Measurements from ENCODE around the gene DNAJB6.

The DNAJB6 gene

DNA sequence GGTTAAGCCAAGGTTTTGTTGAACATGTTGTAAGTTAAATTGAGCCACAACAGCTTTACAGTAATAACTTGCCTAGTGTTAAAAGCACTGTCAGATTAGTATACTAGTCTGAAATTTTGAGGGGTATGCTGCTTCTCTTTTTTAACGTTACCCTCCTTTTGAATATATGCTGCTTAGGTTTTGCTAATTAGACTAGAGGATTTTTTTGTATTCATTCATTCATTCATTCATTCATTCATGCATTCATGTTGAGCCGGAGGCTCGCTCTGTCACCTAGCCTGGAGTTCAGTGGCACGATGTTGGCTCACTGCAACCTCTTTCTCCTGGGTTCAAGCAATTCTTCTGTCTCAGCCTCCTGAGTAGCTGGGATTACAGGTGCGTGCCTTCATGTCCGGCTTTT lies 24.7 kb downstream of the DNAJB6 start:
- Histone ChIP-seq H3K9me3 (ENCODE audit: control insufficient read depth in 5 of 5, low read length in 5 of 5) (no peaks in the 10 kb centered on the region), H3K36me3 (ENCODE audit: control insufficient read depth in 5 of 5, insufficient read depth in 5 of 5, low read length in 5 of 5) (peaks cover 6 to 76% (median 52%) of the 10 kb centered on the region in 5 donors), H3K4me1 (ENCODE audit: control insufficient read depth in 5 of 5, insufficient read depth in 5 of 5, low read length in 5 of 5) (peaks cover 2 to 30% (median 17%) of the 10 kb centered on the region in 5 donors), H3K27ac (ENCODE audit: low read depth, low read length) (no peak overlapping the region), H3K4me3 (ENCODE audit: low read depth in 1 of 5, low read length in 5 of 5) (no peak overlapping the region), H3K9ac (ENCODE audit: low read length in 5 of 5) (no peak overlapping the region), H3K27me3 (ENCODE audit: control insufficient read depth in 5 of 5, insufficient read depth in 4 of 5, low read length in 5 of 5) (no peaks in the 10 kb centered on the region)

DNA sequence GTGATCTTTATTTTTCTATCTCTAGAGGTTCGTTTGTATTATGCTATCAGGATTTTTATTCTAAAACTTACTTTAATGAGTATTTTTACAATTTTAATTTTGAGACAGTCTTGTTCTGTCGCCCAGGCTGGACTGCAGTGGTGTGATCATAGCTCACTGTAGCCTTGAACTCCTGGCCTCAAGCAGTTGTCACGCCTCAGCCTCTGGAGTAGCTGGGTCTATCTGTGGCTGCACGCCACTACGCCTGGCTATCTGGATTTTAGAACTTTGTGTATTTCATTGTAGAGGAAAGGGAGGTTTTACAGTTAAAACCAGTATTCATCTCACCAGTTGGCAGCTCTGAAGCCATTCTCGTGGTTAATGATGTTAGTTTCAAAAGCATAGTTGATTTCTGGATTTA lies 25.9 kb downstream of the DNAJB6 start:
- no peaks in the 10 kb centered on the region for H3K9me3 ChIP-seq (ENCODE audit: control insufficient read depth in 5 of 5, low read length in 5 of 5)
- H3K4me3 ChIP-seq (ENCODE audit: low read depth in 1 of 5, low read length in 5 of 5) = no peak overlapping the region
- H3K27me3 ChIP-seq (ENCODE audit: control insufficient read depth in 5 of 5, insufficient read depth in 4 of 5, low read length in 5 of 5) = no peaks in the 10 kb centered on the region
- H3K9ac ChIP-seq (ENCODE audit: low read length in 5 of 5) = no peak overlapping the region
- H3K36me3 ChIP-seq (ENCODE audit: control insufficient read depth in 5 of 5, insufficient read depth in 5 of 5, low read length in 5 of 5) = peaks cover 6 to 87% (median 63%) of the 10 kb centered on the region in 5 donors
- H3K27ac ChIP-seq (ENCODE audit: low read depth, low read length) = no peak overlapping the region
- H3K4me1 ChIP-seq (ENCODE audit: control insufficient read depth in 5 of 5, insufficient read depth in 5 of 5, low read length in 5 of 5) = peaks cover 4 to 25% (median 17%) of the 10 kb centered on the region in 5 donors

GRCh38 chr7:157366722-157367121 lies 29.9 kb downstream of the DNAJB6 start:
- no peaks in the 10 kb centered on the region for H3K9me3 ChIP-seq (ENCODE audit: control insufficient read depth in 5 of 5, low read length in 5 of 5)
- no peak overlapping the region for H3K27ac ChIP-seq (ENCODE audit: low read depth, low read length)
- H3K36me3 ChIP-seq (ENCODE audit: control insufficient read depth in 5 of 5, insufficient read depth in 5 of 5, low read length in 5 of 5) = peaks cover 10 to 94% (median 74%) of the 10 kb centered on the region in 5 donors
- H3K4me3 ChIP-seq (ENCODE audit: low read depth in 1 of 5, low read length in 5 of 5) = no peak overlapping the region
- no peak overlapping the region for H3K9ac ChIP-seq (ENCODE audit: low read length in 5 of 5)
- H3K27me3 ChIP-seq (ENCODE audit: control insufficient read depth in 5 of 5, insufficient read depth in 4 of 5, low read length in 5 of 5) = no peaks in the 10 kb centered on the region
- H3K4me1 ChIP-seq (ENCODE audit: control insufficient read depth in 5 of 5, insufficient read depth in 5 of 5, low read length in 5 of 5) = peaks cover 4 to 20% (median 12%) of the 10 kb centered on the region in 5 donors

- H3K4me1 ChIP-seq (ENCODE audit: control insufficient read depth in 5 of 5, insufficient read depth in 5 of 5, low read length in 5 of 5) = peaks cover 2 to 12% (median 6%) of the 10 kb centered on the region in 5 donors
Observed at GRCh38 chr7:157368955-157369354, 32.2 kb downstream of the DNAJB6 start.

DNA sequence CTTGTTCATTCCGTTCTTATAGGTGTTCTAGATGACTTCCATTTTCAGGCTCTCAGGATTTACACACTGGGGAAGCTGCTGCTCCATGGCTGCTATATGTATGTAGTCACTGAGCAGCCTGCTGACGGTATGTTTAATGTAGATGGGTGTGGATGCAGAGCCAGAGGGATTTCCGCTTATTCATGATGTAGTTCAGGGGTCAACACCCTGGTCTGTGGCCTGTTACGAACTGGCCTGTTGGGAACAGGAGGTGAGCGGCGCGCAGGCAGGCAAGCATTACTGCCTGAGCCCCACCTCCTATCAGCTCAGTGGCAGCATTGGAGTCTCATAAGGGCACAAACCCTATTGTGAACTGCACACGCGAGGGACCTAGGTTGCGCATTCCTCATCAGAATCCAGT lies 33.9 kb downstream of the DNAJB6 start:
- peaks cover 10 to 78% (median 64%) of the 10 kb centered on the region in 5 donors for H3K36me3 ChIP-seq (ENCODE audit: control insufficient read depth in 5 of 5, insufficient read depth in 5 of 5, low read length in 5 of 5)
- H3K27ac ChIP-seq (ENCODE audit: low read depth, low read length) = no peak overlapping the region
- peaks cover 3 to 16% (median 8%) of the 10 kb centered on the region in 5 donors for H3K4me1 ChIP-seq (ENCODE audit: control insufficient read depth in 5 of 5, insufficient read depth in 5 of 5, low read length in 5 of 5)
- H3K9me3 ChIP-seq (ENCODE audit: control insufficient read depth in 5 of 5, low read length in 5 of 5) = no peaks in the 10 kb centered on the region
- H3K4me3 ChIP-seq (ENCODE audit: low read depth in 1 of 5, low read length in 5 of 5) = no peak overlapping the region
- peak overlapping the region in 1 of 5 donors; percentile 10 for H3K9ac ChIP-seq (ENCODE audit: low read length in 5 of 5)
- H3K27me3 ChIP-seq (ENCODE audit: control insufficient read depth in 5 of 5, insufficient read depth in 4 of 5, low read length in 5 of 5) = no peaks in the 10 kb centered on the region

More at GRCh38 chr7:157368955-157369354, 32.2 kb downstream of the DNAJB6 start:
- Histone ChIP-seq H3K27ac (ENCODE audit: low read depth, low read length) (no peak overlapping the region), H3K4me3 (ENCODE audit: low read depth in 1 of 5, low read length in 5 of 5) (no peak overlapping the region), H3K27me3 (ENCODE audit: control insufficient read depth in 5 of 5, insufficient read depth in 4 of 5, low read length in 5 of 5) (no peaks in the 10 kb centered on the region), H3K9me3 (ENCODE audit: control insufficient read depth in 5 of 5, low read length in 5 of 5) (no peaks in the 10 kb centered on the region), H3K36me3 (ENCODE audit: control insufficient read depth in 5 of 5, insufficient read depth in 5 of 5, low read length in 5 of 5) (peaks cover 10 to 95% (median 77%) of the 10 kb centered on the region in 5 donors), H3K9ac (ENCODE audit: low read length in 5 of 5) (no peak overlapping the region)

GRCh38 chr7:157371296-157371695 lies 34.5 kb downstream of the DNAJB6 start:
- Histone ChIP-seq H3K9me3 (ENCODE audit: control insufficient read depth in 5 of 5, low read length in 5 of 5) (no peaks in the 10 kb centered on the region), H3K9ac (ENCODE audit: low read length in 5 of 5) (no peak overlapping the region), H3K36me3 (ENCODE audit: control insufficient read depth in 5 of 5, insufficient read depth in 5 of 5, low read length in 5 of 5) (peaks cover 10 to 72% (median 63%) of the 10 kb centered on the region in 5 donors), H3K4me1 (ENCODE audit: control insufficient read depth in 5 of 5, insufficient read depth in 5 of 5, low read length in 5 of 5) (peaks cover 8 to 21% (median 8%) of the 10 kb centered on the region in 5 donors), H3K27ac (ENCODE audit: low read depth, low read length) (no peak overlapping the region), H3K4me3 (ENCODE audit: low read depth in 1 of 5, low read length in 5 of 5) (no peak overlapping the region), H3K27me3 (ENCODE audit: control insufficient read depth in 5 of 5, insufficient read depth in 4 of 5, low read length in 5 of 5) (no peaks in the 10 kb centered on the region)

- peaks cover 10 to 64% (median 55%) of the 10 kb centered on the region in 5 donors for H3K36me3 ChIP-seq (ENCODE audit: control insufficient read depth in 5 of 5, insufficient read depth in 5 of 5, low read length in 5 of 5)
- no peak overlapping the region for H3K4me3 ChIP-seq (ENCODE audit: low read depth in 1 of 5, low read length in 5 of 5)
- no peaks in the 10 kb centered on the region for H3K27me3 ChIP-seq (ENCODE audit: control insufficient read depth in 5 of 5, insufficient read depth in 4 of 5, low read length in 5 of 5)
- no peak overlapping the region for H3K9ac ChIP-seq (ENCODE audit: low read length in 5 of 5)
- H3K27ac ChIP-seq (ENCODE audit: low read depth, low read length) = no peak overlapping the region
- H3K4me1 ChIP-seq (ENCODE audit: control insufficient read depth in 5 of 5, insufficient read depth in 5 of 5, low read length in 5 of 5) = peaks cover 6 to 21% (median 9%) of the 10 kb centered on the region in 5 donors
- H3K9me3 ChIP-seq (ENCODE audit: control insufficient read depth in 5 of 5, low read length in 5 of 5) = no peaks in the 10 kb centered on the region
Observed at GRCh38 chr7:157372300-157373232, 35.8 kb downstream of the DNAJB6 start.

GRCh38 chr7:157373493-157373892 lies 36.7 kb downstream of the DNAJB6 start:
- Histone ChIP-seq H3K4me1 (ENCODE audit: control insufficient read depth in 5 of 5, insufficient read depth in 5 of 5, low read length in 5 of 5) (peaks cover 6 to 21% (median 9%) of the 10 kb centered on the region in 5 donors), H3K36me3 (ENCODE audit: control insufficient read depth in 5 of 5, insufficient read depth in 5 of 5, low read length in 5 of 5) (peaks cover 5 to 60% (median 51%) of the 10 kb centered on the region in 5 donors), H3K4me3 (ENCODE audit: low read depth in 1 of 5, low read length in 5 of 5) (no peak overlapping the region), H3K9me3 (ENCODE audit: control insufficient read depth in 5 of 5, low read length in 5 of 5) (no peaks in the 10 kb centered on the region), H3K27ac (ENCODE audit: low read depth, low read length) (no peak overlapping the region), H3K27me3 (ENCODE audit: control insufficient read depth in 5 of 5, insufficient read depth in 4 of 5, low read length in 5 of 5) (no peaks in the 10 kb centered on the region), H3K9ac (ENCODE audit: low read length in 5 of 5) (no peak overlapping the region)

DNA sequence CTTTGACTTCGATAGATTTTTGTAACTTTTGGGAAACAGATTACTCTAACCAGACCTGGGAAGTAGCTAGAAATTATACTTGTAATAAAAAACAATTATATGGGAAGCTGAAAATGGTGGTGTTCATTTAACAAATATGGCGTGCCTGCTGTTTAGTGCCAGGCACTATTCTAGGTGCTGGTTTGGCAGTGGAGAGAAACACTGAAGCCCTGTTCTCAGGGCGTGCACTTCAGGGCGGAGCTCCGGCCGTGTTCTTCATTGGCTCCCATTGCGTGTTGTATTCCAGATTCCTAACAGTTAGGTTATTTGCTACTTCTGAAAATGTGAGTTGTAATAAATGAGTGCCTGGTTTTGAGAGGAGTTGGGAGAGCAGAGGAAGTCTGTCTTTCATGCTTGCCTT lies 38.6 kb downstream of the DNAJB6 start:
- no peak overlapping the region for H3K9ac ChIP-seq (ENCODE audit: low read length in 5 of 5)
- H3K4me1 ChIP-seq (ENCODE audit: control insufficient read depth in 5 of 5, insufficient read depth in 5 of 5, low read length in 5 of 5) = peaks cover 6 to 18% (median 9%) of the 10 kb centered on the region in 5 donors
- H3K9me3 ChIP-seq (ENCODE audit: control insufficient read depth in 5 of 5, low read length in 5 of 5) = no peaks in the 10 kb centered on the region
- H3K4me3 ChIP-seq (ENCODE audit: low read depth in 1 of 5, low read length in 5 of 5) = no peak overlapping the region
- H3K36me3 ChIP-seq (ENCODE audit: control insufficient read depth in 5 of 5, insufficient read depth in 5 of 5, low read length in 5 of 5) = peaks cover 3 to 45% (median 40%) of the 10 kb centered on the region in 5 donors
- H3K27ac ChIP-seq (ENCODE audit: low read depth, low read length) = peak overlapping the region; percentile 21
- no peaks in the 10 kb centered on the region for H3K27me3 ChIP-seq (ENCODE audit: control insufficient read depth in 5 of 5, insufficient read depth in 4 of 5, low read length in 5 of 5)

DNA sequence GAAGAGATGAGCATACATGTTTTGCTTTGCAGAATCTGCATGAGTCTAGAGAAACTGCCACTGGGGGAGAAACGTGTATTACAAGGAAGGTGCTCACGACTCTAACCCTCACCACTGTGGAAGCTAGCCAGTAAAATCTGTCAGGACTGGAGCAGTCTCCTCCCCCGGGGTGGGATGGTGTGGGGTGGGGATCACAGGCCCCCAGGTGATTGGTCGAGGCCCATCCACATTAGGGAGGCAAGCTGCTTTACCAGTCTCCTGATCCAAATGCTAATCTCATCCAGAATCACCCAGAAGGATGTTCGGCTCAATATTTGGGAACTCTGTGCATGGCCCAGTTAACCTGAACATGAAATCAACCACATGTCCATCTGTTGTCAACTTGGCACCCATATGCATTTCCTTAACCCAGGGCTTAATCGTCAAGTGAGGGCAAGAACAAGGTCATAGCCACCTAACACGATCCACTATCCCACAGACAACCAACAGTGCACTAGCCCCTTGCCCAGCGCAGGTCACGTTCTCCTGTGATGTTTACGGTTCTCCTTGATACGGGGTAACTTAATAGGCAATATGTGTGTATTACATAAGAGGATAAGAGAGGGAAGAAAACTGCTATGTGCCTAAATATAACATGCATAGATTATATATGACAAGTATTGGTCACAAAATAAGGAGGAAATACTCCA lies 40.8 kb downstream of the DNAJB6 start:
- no peak overlapping the region for H3K4me3 ChIP-seq (ENCODE audit: low read depth in 1 of 5, low read length in 5 of 5)

More for the DNA sequence above, 40.8 kb downstream of the DNAJB6 start:
- Histone ChIP-seq H3K9me3 (ENCODE audit: control insufficient read depth in 5 of 5, low read length in 5 of 5) (no peaks in the 10 kb centered on the region), H3K27me3 (ENCODE audit: control insufficient read depth in 5 of 5, insufficient read depth in 4 of 5, low read length in 5 of 5) (no peaks in the 10 kb centered on the region), H3K9ac (ENCODE audit: low read length in 5 of 5) (no peak overlapping the region), H3K36me3 (ENCODE audit: control insufficient read depth in 5 of 5, insufficient read depth in 5 of 5, low read length in 5 of 5) (peaks cover 4 to 38% (median 32%) of the 10 kb centered on the region in 5 donors), H3K4me1 (ENCODE audit: control insufficient read depth in 5 of 5, insufficient read depth in 5 of 5, low read length in 5 of 5) (peaks cover 6 to 15% (median 9%) of the 10 kb centered on the region in 5 donors), H3K27ac (ENCODE audit: low read depth, low read length) (no peak overlapping the region)
